Fibroblast of lung (primary cell): ENCODE results near the gene MYOM3. TPM values are rescaled to one million over a fixed set of nuclear protein-coding genes. Genes with fewer than 3 reads are reported as not detected.

ENCODE experiments used
- DNase-seq, 2 donors: peaks; one replicate each; pipeline versions ENCODE4 v3.0.0 to v3.0.0-alpha.2; 2010; ENCODE audit warnings: low read depth in 2 of 2
- H2AFZ ChIP-seq: 2 replicates; pipeline ENCODE4 v1.5.1; 2012; ENCODE audit warnings: low read length, control low read depth, inconsistent platforms
- H3K27ac ChIP-seq: 2 replicates; pipeline ENCODE4 v1.5.1; 2011; ENCODE audit warnings: low read length, control low read depth; ENCODE audit not compliant: insufficient read depth
- H3K27me3 ChIP-seq: 2 replicates; pipeline ENCODE4 v1.5.1; 2011; ENCODE audit warnings: mild to moderate bottlenecking, low read length; ENCODE audit not compliant: control insufficient read depth, insufficient read depth
- H3K36me3 ChIP-seq: 2 replicates; pipeline ENCODE4 v1.5.1; 2011; ENCODE audit warnings: low read length; ENCODE audit not compliant: control insufficient read depth, insufficient read depth
- H3K4me1 ChIP-seq: 2 replicates; pipeline ENCODE4 v1.5.1; 2011; ENCODE audit warnings: low read length; ENCODE audit not compliant: control insufficient read depth, insufficient read depth; ENCODE audit errors: extremely low read depth
- H3K4me2 ChIP-seq: 2 replicates; pipeline ENCODE4 v1.5.1; 2011; ENCODE audit warnings: low read length, control low read depth; ENCODE audit not compliant: insufficient read depth; ENCODE audit errors: extremely low read depth
- H3K4me3 ChIP-seq, 4 experiments: fragments of 200-600 bp in 1 of 4; sonication (generic) in 1 of 4; replicated peaks in 1 of 4; 2 replicates each; pipeline ENCODE4 v1.5.1; 2011 to 2016; ENCODE audit warnings: low read length in 4 of 4, low read depth in 3 of 4, mild to moderate bottlenecking in 3 of 4, control low read depth in 2 of 4, inconsistent platforms in 1 of 4, mixed read lengths in 1 of 4; ENCODE audit not compliant: insufficient read depth in 1 of 4; ENCODE audit errors: control extremely low read depth in 1 of 4
- H3K79me2 ChIP-seq: 2 replicates; pipeline ENCODE4 v1.5.1; 2012; ENCODE audit warnings: mild to moderate bottlenecking, low read length, inconsistent platforms; ENCODE audit not compliant: control insufficient read depth, insufficient read depth
- H3K9ac ChIP-seq: 2 replicates; pipeline ENCODE4 v1.5.1; 2011; ENCODE audit warnings: mild to moderate bottlenecking, low read length, control low read depth; ENCODE audit not compliant: insufficient read depth
- H3K9me3 ChIP-seq: 2 replicates; pipeline ENCODE4 v1.5.1; 2012; ENCODE audit warnings: low read depth, low read length; ENCODE audit not compliant: control insufficient read depth, insufficient read depth
- H4K20me1 ChIP-seq: 2 replicates; pipeline ENCODE4 v1.5.1; 2011; ENCODE audit warnings: low read length; ENCODE audit not compliant: control insufficient read depth, insufficient read depth; ENCODE audit errors: extremely low read depth
- EZH2 ChIP-seq: IDR thresholded peaks from 2 replicates; pipeline ENCODE4 v1.5.1; 2012; ENCODE audit warnings: low read length, control low read depth, mild to moderate bottlenecking; ENCODE audit errors: missing control alignments
- polyA plus RNA-seq, 2 donors: library from polyadenylated mRNA; depleted of rRNA in 1 of 2; stranded (reverse) in 1 of 2; unstranded in 1 of 2; fragments of >200 nt; gene quantifications; 2 replicates each; pipeline ENCODE4 v1.2.1, GENCODE V29; 2011 to 2012; ENCODE audit warnings: missing spikeins in 1 of 2
- total RNA-seq: library from RNA; depleted of rRNA; stranded (reverse); fragments of >200 nt; gene quantifications from 2 replicates; pipeline ENCODE4 v1.2.1, GENCODE V29; 2014
- TF ChIP-seq, protein P1 (sequence below), 2 donors: IDR thresholded peaks in 1 of 2; conservative IDR thresholded peaks in 1 of 2; 1 replicate in 1 of 2; 2 replicates in 1 of 2; pipeline ENCODE4 v1.5.1; 2011 to 2012; ENCODE audit warnings: low read length in 2 of 2, control low read depth in 1 of 2, inconsistent platforms in 1 of 2, low read depth in 1 of 2, mild to moderate bottlenecking in 1 of 2

The MYOM3 gene
- total and polyA plus RNA-seq, 2 donors (not counting 1 experiment from before 2014, with no cell fraction given) = not detected

GRCh38 chr1:24043345-24044032, 68.4 kb downstream of the MYOM3 start:
- Histone ChIP-seq H3K79me2 (no peaks in the 10 kb centered on the region), H3K4me3 (no peak overlapping the region), H3K27me3 (no peaks in the 10 kb centered on the region), H3K9ac (no peak overlapping the region), H4K20me1 (no peaks in the 10 kb centered on the region), H3K4me2 (no peak overlapping the region), H3K4me1 (peaks cover 13% of the 10 kb centered on the region), H3K9me3 (no peaks in the 10 kb centered on the region), H3K27ac (no peak overlapping the region), H3K36me3 (no peaks in the 10 kb centered on the region), H2AFZ (no peak overlapping the region)
- no peak for TF ChIP-seq EZH2
- TF ChIP-seq, protein P1, sequence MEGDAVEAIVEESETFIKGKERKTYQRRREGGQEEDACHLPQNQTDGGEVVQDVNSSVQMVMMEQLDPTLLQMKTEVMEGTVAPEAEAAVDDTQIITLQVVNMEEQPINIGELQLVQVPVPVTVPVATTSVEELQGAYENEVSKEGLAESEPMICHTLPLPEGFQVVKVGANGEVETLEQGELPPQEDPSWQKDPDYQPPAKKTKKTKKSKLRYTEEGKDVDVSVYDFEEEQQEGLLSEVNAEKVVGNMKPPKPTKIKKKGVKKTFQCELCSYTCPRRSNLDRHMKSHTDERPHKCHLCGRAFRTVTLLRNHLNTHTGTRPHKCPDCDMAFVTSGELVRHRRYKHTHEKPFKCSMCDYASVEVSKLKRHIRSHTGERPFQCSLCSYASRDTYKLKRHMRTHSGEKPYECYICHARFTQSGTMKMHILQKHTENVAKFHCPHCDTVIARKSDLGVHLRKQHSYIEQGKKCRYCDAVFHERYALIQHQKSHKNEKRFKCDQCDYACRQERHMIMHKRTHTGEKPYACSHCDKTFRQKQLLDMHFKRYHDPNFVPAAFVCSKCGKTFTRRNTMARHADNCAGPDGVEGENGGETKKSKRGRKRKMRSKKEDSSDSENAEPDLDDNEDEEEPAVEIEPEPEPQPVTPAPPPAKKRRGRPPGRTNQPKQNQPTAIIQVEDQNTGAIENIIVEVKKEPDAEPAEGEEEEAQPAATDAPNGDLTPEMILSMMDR (conservative IDR thresholded peaks at IDR 0.05 in 1 of 2, IDR thresholded peaks at IDR 0.05 in 1 of 2; ENCODE audit: low read depth in 1 of 2, low read length in 2 of 2) = no peak
- no peak for DNase-seq

DNA sequence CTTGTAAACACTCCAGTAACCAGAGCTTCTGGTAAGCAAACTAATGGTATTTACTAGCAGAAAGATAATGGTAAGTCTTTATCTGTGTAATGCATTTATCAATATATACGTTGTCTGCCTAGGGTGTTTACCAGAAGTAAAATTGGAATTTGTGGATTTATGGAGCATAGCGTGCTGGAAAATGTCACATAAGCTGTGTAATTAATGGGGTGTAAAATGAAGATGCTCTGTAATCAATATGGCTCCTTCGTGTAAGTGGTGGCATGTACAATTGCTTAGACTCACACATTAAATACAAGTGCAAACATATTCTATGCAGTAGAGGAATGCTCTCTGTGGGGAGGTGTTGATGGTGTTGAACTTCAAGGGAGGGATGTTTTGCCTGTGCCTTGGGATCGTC, 69.6 kb downstream of the MYOM3 start:
- TF ChIP-seq EZH2 = no peak
- TF ChIP-seq, protein P1 (conservative IDR thresholded peaks at IDR 0.05 in 1 of 2, IDR thresholded peaks at IDR 0.05 in 1 of 2; ENCODE audit: low read depth in 1 of 2, low read length in 2 of 2) = no peak
- H3K4me1 ChIP-seq = peaks cover 11% of the 10 kb centered on the region
- H3K27me3 ChIP-seq = no peaks in the 10 kb centered on the region
- no peaks in the 10 kb centered on the region for H3K36me3 ChIP-seq
- no peak for DNase-seq
- H3K4me3 ChIP-seq = no peak overlapping the region
- no peak overlapping the region for H3K4me2 ChIP-seq
- no peaks in the 10 kb centered on the region for H4K20me1 ChIP-seq
- H3K79me2 ChIP-seq = no peaks in the 10 kb centered on the region
- no peaks in the 10 kb centered on the region for H3K9me3 ChIP-seq
- H3K27ac ChIP-seq = no peak overlapping the region
- H3K9ac ChIP-seq = no peak overlapping the region
- H2AFZ ChIP-seq = no peak overlapping the region

GRCh38 chr1:24036088-24036487, 75.8 kb downstream of the MYOM3 start:
- H4K20me1 ChIP-seq = no peaks in the 10 kb centered on the region
- no peak for DNase-seq
- H3K4me1 ChIP-seq = no peaks in the 10 kb centered on the region
- H3K36me3 ChIP-seq = no peaks in the 10 kb centered on the region
- H3K4me3 ChIP-seq = no peak overlapping the region
- no peaks in the 10 kb centered on the region for H3K9me3 ChIP-seq
- H3K27ac ChIP-seq = no peak overlapping the region
- H3K27me3 ChIP-seq = peaks cover 2% of the 10 kb centered on the region
- TF ChIP-seq, protein P1 (conservative IDR thresholded peaks at IDR 0.05 in 1 of 2, IDR thresholded peaks at IDR 0.05 in 1 of 2; ENCODE audit: low read depth in 1 of 2, low read length in 2 of 2) = no peak
- no peak for TF ChIP-seq EZH2
- H3K9ac ChIP-seq = no peak overlapping the region
- H3K79me2 ChIP-seq = no peaks in the 10 kb centered on the region
- H3K4me2 ChIP-seq = no peak overlapping the region
- no peak overlapping the region for H2AFZ ChIP-seq
